Uterus (tissue), 2 donors: Measurements from ENCODE around the gene DNM1.

Experiments used
- CTCF ChIP-seq, 4 experiments: fragments of 200-600 bp in 2 of 4; fragments of 450-650 bp in 2 of 4; sonication (generic) in 2 of 4; IDR thresholded peaks; one replicate each; pipeline ENCODE4 v1.5.1; 2016 to 2019; ENCODE audit warnings: antibody characterized with exemption in 4 of 4, mild to moderate bottlenecking in 2 of 4, moderate library complexity in 1 of 4
- POLR2A ChIP-seq, 2 donors: fragments of 450-650 bp; IDR thresholded peaks; one replicate each; pipeline ENCODE4 v1.6.1; 2016; ENCODE audit warnings: antibody characterized with exemption in 2 of 2, mild to moderate bottlenecking in 1 of 2, moderate library complexity in 1 of 2

GRCh38 chr9:128265348-128265847 is 62.2 kb downstream of the DNM1 start:
- TF ChIP-seq CTCF (IDR thresholded peaks at IDR 0.05): no peak
- no peak for TF ChIP-seq POLR2A (IDR thresholded peaks at IDR 0.05)
